Neural cell (in vitro differentiated cells): ENCODE results near the gene IL10. TPM values are rescaled to one million over a fixed set of nuclear protein-coding genes. Genes with fewer than 3 reads are reported as not detected.

Experiments
- H2AFZ ChIP-seq: fragments of 200-600, 300-800 bp; sonication (generic), shearing (Covaris generic); 2 replicates; pipeline ENCODE4 v1.6.0; 2014; ENCODE audit warnings: low read depth, mild to moderate bottlenecking, antibody characterized with exemption, low read length, moderate library complexity
- H3F3A ChIP-seq: fragments of 200-600 bp; shearing (Covaris generic); 2 replicates; pipeline ENCODE4 v1.6.1; 2016; ENCODE audit warnings: mild to moderate bottlenecking, moderate library complexity, mixed read lengths, antibody characterized with exemption, low read length; ENCODE audit not compliant: insufficient read depth, poor library complexity, severe bottlenecking
- H3K27ac ChIP-seq: fragments of 200-600, 300-800 bp; sonication (generic), shearing (Covaris generic); 2 replicates; pipeline ENCODE4 v1.5.1; 2014; ENCODE audit warnings: mild to moderate bottlenecking, low read length, moderate library complexity
- H3K27me3 ChIP-seq: fragments of 300-800, 200-600 bp; sonication (generic), shearing (Covaris generic); 2 replicates; pipeline ENCODE4 v1.6.0; 2014; ENCODE audit warnings: mild to moderate bottlenecking, low read depth, low read length, moderate library complexity; ENCODE audit not compliant: insufficient read depth
- H3K36me3 ChIP-seq: fragments of 300-800, 200-600 bp; sonication (generic), shearing (Covaris generic); 2 replicates; pipeline ENCODE4 v1.5.1; 2014; ENCODE audit warnings: mild to moderate bottlenecking, antibody characterized with exemption, low read length, moderate library complexity; ENCODE audit not compliant: insufficient read depth
- H3K4me2 ChIP-seq: fragments of 300-800, 200-600 bp; sonication (generic), shearing (Covaris generic); 2 replicates; pipeline ENCODE4 v1.6.0; 2014; ENCODE audit warnings: mild to moderate bottlenecking, low read length
- H3K4me3 ChIP-seq: fragments of 300-800, 200-600 bp; sonication (generic), shearing (Covaris generic); 2 replicates; pipeline ENCODE4 v1.5.1; 2014; ENCODE audit warnings: mild to moderate bottlenecking, low read length, moderate library complexity
- H3K79me2 ChIP-seq: fragments of 200-600 bp; shearing (Covaris generic); replicated peaks from 2 replicates; pipeline ENCODE4 v1.6.0; 2014; ENCODE audit warnings: mild to moderate bottlenecking, low read length, moderate library complexity; ENCODE audit not compliant: insufficient read depth
- H3K9ac ChIP-seq: fragments of 300-800, 200-600 bp; sonication (generic), shearing (Covaris generic); 2 replicates; pipeline ENCODE4 v1.6.1; 2016; ENCODE audit warnings: mild to moderate bottlenecking, low read length, mixed read lengths
- H3K9me2 ChIP-seq: fragments of 200-600 bp; shearing (Covaris generic); 2 replicates; pipeline ENCODE4 v1.6.1; 2016; ENCODE audit warnings: mild to moderate bottlenecking, low read length, mixed read lengths; ENCODE audit not compliant: insufficient read depth
- H3K9me3 ChIP-seq: fragments of 200-600, 300-800 bp; sonication (generic), shearing (Covaris generic); 2 replicates; pipeline ENCODE4 v1.6.1; 2016; ENCODE audit warnings: mild to moderate bottlenecking, mixed run types, low read length, moderate library complexity, mixed read lengths
- H4K20me1 ChIP-seq: fragments of 200-600 bp; shearing (Covaris generic); 2 replicates; pipeline ENCODE4 v1.6.1; 2016; ENCODE audit warnings: mild to moderate bottlenecking, mixed run types; ENCODE audit not compliant: insufficient read depth
- EP300 ChIP-seq: fragments of 450-650 bp; conservative IDR thresholded peaks from 2 replicates; pipeline ENCODE4 v1.6.1; 2014; ENCODE audit warnings: antibody characterized with exemption, mild to moderate bottlenecking, moderate library complexity; ENCODE audit not compliant: poor library complexity, severe bottlenecking
- EZH2 ChIP-seq: fragments of 200-600, 300-800 bp; shearing (Covaris generic), sonication (generic); IDR thresholded peaks from 2 replicates; pipeline ENCODE4 v1.6.1; 2014; ENCODE audit warnings: antibody characterized with exemption, low read length, borderline replicate concordance, mild to moderate bottlenecking; ENCODE audit not compliant: insufficient read depth, poor library complexity, severe bottlenecking
- MXI1 ChIP-seq: fragments of 450-650 bp; conservative IDR thresholded peaks from 2 replicates; pipeline ENCODE4 v1.6.1; 2014; ENCODE audit warnings: antibody characterized with exemption, mild to moderate bottlenecking; ENCODE audit not compliant: poor library complexity, severe bottlenecking
- POLR2AphosphoS5 ChIP-seq: IDR thresholded peaks from 2 replicates; pipeline ENCODE4 v1.6.1; 2012
- RAD21 ChIP-seq: fragments of 450-650 bp; conservative IDR thresholded peaks from 2 replicates; pipeline ENCODE4 v1.6.1; 2014; ENCODE audit warnings: antibody characterized with exemption, mild to moderate bottlenecking, moderate library complexity
- SMC3 ChIP-seq: fragments of 450-650 bp; conservative IDR thresholded peaks from 2 replicates; pipeline ENCODE4 v1.6.1; 2014; ENCODE audit warnings: antibody characterized with exemption, mild to moderate bottlenecking, moderate library complexity; ENCODE audit not compliant: poor library complexity
- TAF1 ChIP-seq: IDR thresholded peaks from 2 replicates; pipeline ENCODE4 v1.6.1; 2012; ENCODE audit warnings: low read depth
- polyA plus RNA-seq: library from polyadenylated mRNA; depleted of rRNA; stranded (reverse); fragments of >200 nt; gene quantifications from 2 replicates; pipeline ENCODE4 v1.2.3, GENCODE V29; 2014
- TF ChIP-seq, protein P1 (sequence below): IDR thresholded peaks from 2 replicates; pipeline ENCODE4 v1.6.1; 2012; ENCODE audit warnings: borderline replicate concordance
- TF ChIP-seq, protein P2 (sequence below): fragments of 450-650 bp; IDR thresholded peaks from 2 replicates; pipeline ENCODE4 v1.5.1; 2014; ENCODE audit warnings: antibody characterized with exemption, mild to moderate bottlenecking, moderate library complexity; ENCODE audit not compliant: poor library complexity, severe bottlenecking

Gene IL10
- polyA plus RNA-seq, 1 donor from 2014 or later = not detected

DNA sequence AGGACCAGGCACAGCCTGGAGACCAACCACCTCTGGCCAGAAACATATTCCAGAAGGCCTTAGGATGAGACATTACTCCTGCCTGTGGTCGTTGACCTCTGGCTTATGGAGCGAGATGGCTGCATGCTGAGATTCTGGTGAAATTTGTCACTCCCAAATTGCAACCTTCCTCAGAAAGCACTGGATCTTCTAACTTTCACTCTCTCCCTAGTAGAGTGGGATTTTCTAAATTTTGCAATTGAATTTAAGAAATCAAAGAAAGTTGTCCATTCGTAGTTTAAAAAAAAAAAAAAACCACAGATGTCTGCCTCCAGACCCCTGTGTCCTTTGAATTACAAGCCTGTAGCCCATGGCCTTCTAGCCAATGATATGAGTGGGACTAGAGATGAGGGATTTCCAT, 28.6 kb upstream of the IL10 start:
- H3K36me3 ChIP-seq = no peaks in the 10 kb centered on the region
- no peaks in the 10 kb centered on the region for H3F3A ChIP-seq
- H3K27me3 ChIP-seq = no peaks in the 10 kb centered on the region
- H3K79me2 ChIP-seq = no peaks in the 10 kb centered on the region
- no peak overlapping the region for H2AFZ ChIP-seq
- H3K9ac ChIP-seq = no peak overlapping the region
- H4K20me1 ChIP-seq = no peaks in the 10 kb centered on the region
- no peak overlapping the region for H3K27ac ChIP-seq
- TF ChIP-seq, protein P1, sequence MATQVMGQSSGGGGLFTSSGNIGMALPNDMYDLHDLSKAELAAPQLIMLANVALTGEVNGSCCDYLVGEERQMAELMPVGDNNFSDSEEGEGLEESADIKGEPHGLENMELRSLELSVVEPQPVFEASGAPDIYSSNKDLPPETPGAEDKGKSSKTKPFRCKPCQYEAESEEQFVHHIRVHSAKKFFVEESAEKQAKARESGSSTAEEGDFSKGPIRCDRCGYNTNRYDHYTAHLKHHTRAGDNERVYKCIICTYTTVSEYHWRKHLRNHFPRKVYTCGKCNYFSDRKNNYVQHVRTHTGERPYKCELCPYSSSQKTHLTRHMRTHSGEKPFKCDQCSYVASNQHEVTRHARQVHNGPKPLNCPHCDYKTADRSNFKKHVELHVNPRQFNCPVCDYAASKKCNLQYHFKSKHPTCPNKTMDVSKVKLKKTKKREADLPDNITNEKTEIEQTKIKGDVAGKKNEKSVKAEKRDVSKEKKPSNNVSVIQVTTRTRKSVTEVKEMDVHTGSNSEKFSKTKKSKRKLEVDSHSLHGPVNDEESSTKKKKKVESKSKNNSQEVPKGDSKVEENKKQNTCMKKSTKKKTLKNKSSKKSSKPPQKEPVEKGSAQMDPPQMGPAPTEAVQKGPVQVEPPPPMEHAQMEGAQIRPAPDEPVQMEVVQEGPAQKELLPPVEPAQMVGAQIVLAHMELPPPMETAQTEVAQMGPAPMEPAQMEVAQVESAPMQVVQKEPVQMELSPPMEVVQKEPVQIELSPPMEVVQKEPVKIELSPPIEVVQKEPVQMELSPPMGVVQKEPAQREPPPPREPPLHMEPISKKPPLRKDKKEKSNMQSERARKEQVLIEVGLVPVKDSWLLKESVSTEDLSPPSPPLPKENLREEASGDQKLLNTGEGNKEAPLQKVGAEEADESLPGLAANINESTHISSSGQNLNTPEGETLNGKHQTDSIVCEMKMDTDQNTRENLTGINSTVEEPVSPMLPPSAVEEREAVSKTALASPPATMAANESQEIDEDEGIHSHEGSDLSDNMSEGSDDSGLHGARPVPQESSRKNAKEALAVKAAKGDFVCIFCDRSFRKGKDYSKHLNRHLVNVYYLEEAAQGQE = no peak
- no peak for TF ChIP-seq RAD21
- TF ChIP-seq POLR2AphosphoS5 = no peak
- no peak overlapping the region for H3K4me3 ChIP-seq
- H3K9me3 ChIP-seq = no peaks in the 10 kb centered on the region
- no peak overlapping the region for H3K4me2 ChIP-seq
- H3K9me2 ChIP-seq = no peaks in the 10 kb centered on the region

DNA sequence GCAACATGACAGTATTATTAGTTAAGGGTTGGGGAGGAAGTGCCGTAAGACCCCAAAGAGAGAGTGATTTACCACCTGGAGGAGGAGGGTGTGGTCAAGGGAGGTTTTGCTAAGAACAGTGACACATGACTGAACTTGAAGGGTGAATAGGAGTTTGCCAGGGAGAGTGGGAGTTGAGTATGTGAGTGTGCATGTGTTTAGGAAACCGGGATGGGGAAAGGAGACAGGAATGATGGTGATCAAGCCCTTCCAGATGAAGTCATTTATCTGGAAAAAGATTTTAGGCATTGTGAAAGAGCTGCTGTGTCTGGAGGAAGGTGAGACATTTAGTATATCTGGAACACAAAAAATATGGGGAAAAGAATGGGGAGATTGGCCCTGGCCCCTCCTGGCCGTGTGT, 28.1 kb upstream of the IL10 start:
- H3K36me3 ChIP-seq = no peaks in the 10 kb centered on the region
- H3K27ac ChIP-seq = no peak overlapping the region
- H4K20me1 ChIP-seq = no peaks in the 10 kb centered on the region
- no peaks in the 10 kb centered on the region for H3K9me2 ChIP-seq
- no peak for TF ChIP-seq TAF1
- TF ChIP-seq, protein P1 = no peak
- TF ChIP-seq, protein P2, sequence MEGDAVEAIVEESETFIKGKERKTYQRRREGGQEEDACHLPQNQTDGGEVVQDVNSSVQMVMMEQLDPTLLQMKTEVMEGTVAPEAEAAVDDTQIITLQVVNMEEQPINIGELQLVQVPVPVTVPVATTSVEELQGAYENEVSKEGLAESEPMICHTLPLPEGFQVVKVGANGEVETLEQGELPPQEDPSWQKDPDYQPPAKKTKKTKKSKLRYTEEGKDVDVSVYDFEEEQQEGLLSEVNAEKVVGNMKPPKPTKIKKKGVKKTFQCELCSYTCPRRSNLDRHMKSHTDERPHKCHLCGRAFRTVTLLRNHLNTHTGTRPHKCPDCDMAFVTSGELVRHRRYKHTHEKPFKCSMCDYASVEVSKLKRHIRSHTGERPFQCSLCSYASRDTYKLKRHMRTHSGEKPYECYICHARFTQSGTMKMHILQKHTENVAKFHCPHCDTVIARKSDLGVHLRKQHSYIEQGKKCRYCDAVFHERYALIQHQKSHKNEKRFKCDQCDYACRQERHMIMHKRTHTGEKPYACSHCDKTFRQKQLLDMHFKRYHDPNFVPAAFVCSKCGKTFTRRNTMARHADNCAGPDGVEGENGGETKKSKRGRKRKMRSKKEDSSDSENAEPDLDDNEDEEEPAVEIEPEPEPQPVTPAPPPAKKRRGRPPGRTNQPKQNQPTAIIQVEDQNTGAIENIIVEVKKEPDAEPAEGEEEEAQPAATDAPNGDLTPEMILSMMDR = no peak
- TF ChIP-seq EP300 = no peak
- no peak for TF ChIP-seq SMC3
- TF ChIP-seq POLR2AphosphoS5 = no peak
- TF ChIP-seq MXI1 = no peak
- TF ChIP-seq EZH2 = no peak
- TF ChIP-seq RAD21 = no peak
- no peaks in the 10 kb centered on the region for H3K9me3 ChIP-seq
- no peaks in the 10 kb centered on the region for H3K27me3 ChIP-seq
- H3K4me3 ChIP-seq = no peak overlapping the region
- no peaks in the 10 kb centered on the region for H3K79me2 ChIP-seq
- no peak overlapping the region for H2AFZ ChIP-seq
- no peaks in the 10 kb centered on the region for H3F3A ChIP-seq
- no peak overlapping the region for H3K9ac ChIP-seq
- H3K4me2 ChIP-seq = no peak overlapping the region
